Cardiac fibroblast (primary cell): ENCODE measurements around the gene DDAH2.

Experiments
- DNase-seq, 2 donors: peaks; one replicate each; pipeline versions ENCODE4 v3.0.0 to v3.0.0-alpha.2; 2010; ENCODE audit warnings: low read depth in 2 of 2
- H3K4me3 ChIP-seq, 2 donors: replicated peaks in 1 of 2; 1 replicate in 1 of 2; 2 replicates in 1 of 2; pipeline ENCODE4 v1.5.1; 2011; ENCODE audit warnings: low read depth in 2 of 2, low read length in 2 of 2, mild to moderate bottlenecking in 2 of 2, moderate library complexity in 1 of 2
- CTCF ChIP-seq: IDR thresholded peaks from one replicate; pipeline ENCODE4 v1.5.1; 2011; ENCODE audit warnings: low read depth, mild to moderate bottlenecking, low read length, inconsistent platforms

Gene DDAH2

DNA sequence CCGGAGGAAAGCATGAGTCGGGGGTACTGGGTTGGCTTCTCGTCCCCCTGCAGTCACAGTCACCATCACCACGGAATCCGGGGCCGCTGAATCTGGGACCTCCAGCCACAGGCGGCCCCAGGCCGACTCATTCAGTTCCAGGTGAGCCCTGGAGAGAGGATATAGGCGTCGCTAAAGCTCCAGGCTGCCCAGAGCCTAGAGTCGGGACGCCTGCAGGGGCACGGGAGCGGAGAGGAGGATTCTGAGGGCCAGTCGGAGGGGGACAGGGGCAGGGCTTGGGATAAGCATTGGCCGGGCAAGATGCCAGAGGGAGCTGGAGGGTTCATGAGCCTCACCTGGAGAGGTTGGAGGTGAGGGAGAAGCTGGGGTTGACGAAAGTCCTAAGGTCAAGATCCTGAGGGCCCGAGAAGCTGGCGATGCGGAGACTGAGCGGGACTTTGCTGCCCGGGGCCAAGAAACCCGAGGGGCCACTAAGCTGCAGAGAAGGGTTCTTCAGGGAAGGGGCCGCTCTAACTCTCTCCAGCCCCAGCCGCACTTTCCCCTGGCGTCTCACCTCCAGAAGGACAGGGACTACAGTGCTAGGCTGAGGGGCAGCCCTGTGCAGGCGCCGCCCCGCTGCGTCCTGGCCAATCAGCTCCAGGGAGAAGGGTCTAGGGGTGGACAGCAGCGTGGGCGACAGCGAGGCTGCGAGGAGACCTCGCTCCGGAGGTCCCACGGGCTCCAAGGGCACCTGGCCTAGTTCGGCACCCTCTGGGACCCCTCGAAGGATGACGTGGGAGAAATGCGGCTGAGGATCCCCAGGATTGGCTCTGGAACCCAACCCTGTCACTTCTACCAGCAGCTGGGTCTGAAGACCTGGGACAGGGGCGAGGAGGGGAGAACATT lies 37.1 kb upstream of the DDAH2 start:
- no peak for DNase-seq
- no peak for TF ChIP-seq CTCF
- peak overlapping the region in 1 of 2 donors; percentile 25 for H3K4me3 ChIP-seq

GRCh38 chr6:31765559-31765909 lies 36.4 kb upstream of the DDAH2 start:
- no peak overlapping the region for H3K4me3 ChIP-seq
- DNase-seq: no peak
- TF ChIP-seq CTCF: no peak

GRCh38 chr6:31764198-31764597 lies 35.1 kb upstream of the DDAH2 start:
- H3K4me3 ChIP-seq: no peak overlapping the region
- TF ChIP-seq CTCF: no peak
- no peak for DNase-seq

- H3K4me3 ChIP-seq: no peak overlapping the region
- DNase-seq: peak; percentile 44 to 70
These were observed 34.5 kb upstream of the DDAH2 start for GRCh38 chr6:31763619-31763940.

GRCh38 chr6:31762878-31763618 lies 33.9 kb upstream of the DDAH2 start:
- DNase-seq: no peak
- H3K4me3 ChIP-seq: no peak overlapping the region
- no peak for TF ChIP-seq CTCF

More at GRCh38 chr6:31763619-31763940, 34.5 kb upstream of the DDAH2 start:
- no peak for TF ChIP-seq CTCF

GRCh38 chr6:31762356-31762755 lies 33.3 kb upstream of the DDAH2 start, which contains the start of gene SAPCD1:
Gene SAPCD1 (plus strand): TSS chr6:31762656. CDS start chr6:31763055, 399 bp downstream.
- TF ChIP-seq CTCF: no peak
- no peak for DNase-seq
- H3K4me3 ChIP-seq: no peak within 1 kb of the TSS
